ENCODE measurements around the gene VEGFC.

GRCh38 chr4:176745902-176746301, 46.8 kb downstream of the VEGFC start:
- TF ChIP-seq, protein P1, sequence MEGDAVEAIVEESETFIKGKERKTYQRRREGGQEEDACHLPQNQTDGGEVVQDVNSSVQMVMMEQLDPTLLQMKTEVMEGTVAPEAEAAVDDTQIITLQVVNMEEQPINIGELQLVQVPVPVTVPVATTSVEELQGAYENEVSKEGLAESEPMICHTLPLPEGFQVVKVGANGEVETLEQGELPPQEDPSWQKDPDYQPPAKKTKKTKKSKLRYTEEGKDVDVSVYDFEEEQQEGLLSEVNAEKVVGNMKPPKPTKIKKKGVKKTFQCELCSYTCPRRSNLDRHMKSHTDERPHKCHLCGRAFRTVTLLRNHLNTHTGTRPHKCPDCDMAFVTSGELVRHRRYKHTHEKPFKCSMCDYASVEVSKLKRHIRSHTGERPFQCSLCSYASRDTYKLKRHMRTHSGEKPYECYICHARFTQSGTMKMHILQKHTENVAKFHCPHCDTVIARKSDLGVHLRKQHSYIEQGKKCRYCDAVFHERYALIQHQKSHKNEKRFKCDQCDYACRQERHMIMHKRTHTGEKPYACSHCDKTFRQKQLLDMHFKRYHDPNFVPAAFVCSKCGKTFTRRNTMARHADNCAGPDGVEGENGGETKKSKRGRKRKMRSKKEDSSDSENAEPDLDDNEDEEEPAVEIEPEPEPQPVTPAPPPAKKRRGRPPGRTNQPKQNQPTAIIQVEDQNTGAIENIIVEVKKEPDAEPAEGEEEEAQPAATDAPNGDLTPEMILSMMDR (optimal IDR thresholded peaks at IDR 0.05 in 1 of 3, IDR thresholded peaks at IDR 0.05 in 1 of 3, conservative IDR thresholded peaks at IDR 0.05 in 1 of 3; ENCODE audit: extremely low read depth in 1 of 3, insufficient read depth in 2 of 3, low read length in 3 of 3), result no peak
- TF ChIP-seq EZH2 (IDR thresholded peaks at IDR 0.05; ENCODE audit: low read length), result no peak

All from keratinocyte (primary cell).